ENCODE results near the gene BTBD16. TPM values are rescaled to one million over a fixed set of nuclear protein-coding genes. Genes with fewer than 3 reads are reported as not detected.

BTBD16 gene
- total RNA-seq, 4 donors from 2014 or later: not detected

- no peak for TF ChIP-seq CTCF (IDR thresholded peaks at IDR 0.05; ENCODE audit: low read depth)
Measured at GRCh38 chr10:122248356-122249302, 22.5 kb upstream of the BTBD16 start.

- no peak for TF ChIP-seq CTCF (IDR thresholded peaks at IDR 0.05; ENCODE audit: low read depth)
Measured at GRCh38 chr10:122249303-122249850, 21.7 kb upstream of the BTBD16 start.

- TF ChIP-seq CTCF (IDR thresholded peaks at IDR 0.05; ENCODE audit: low read depth): no peak
Measured at GRCh38 chr10:122249991-122250750, 20.9 kb upstream of the BTBD16 start.

GRCh38 chr10:122251459-122252255, 19.4 kb upstream of the BTBD16 start:
- no peak for TF ChIP-seq CTCF (IDR thresholded peaks at IDR 0.05; ENCODE audit: low read depth)

- TF ChIP-seq CTCF (IDR thresholded peaks at IDR 0.05; ENCODE audit: low read depth): no peak
Measured at GRCh38 chr10:122252805-122253204, 18.3 kb upstream of the BTBD16 start.

GRCh38 chr10:122253605-122254004, 17.5 kb upstream of the BTBD16 start:
- TF ChIP-seq CTCF (IDR thresholded peaks at IDR 0.05; ENCODE audit: low read depth): no peak

Measured in subcutaneous adipose tissue (tissue), 4 donors.